Fibroblast of lung (primary cell): ENCODE results near the gene USP5. TPM values are rescaled to one million over a fixed set of nuclear protein-coding genes. Genes with fewer than 3 reads are reported as not detected.
"Not testable (repeated sequence)": the region's sequence is repeated elsewhere in the genome, so short reads cannot be mapped to it uniquely, and the experiment has no call there.

Source experiments
- DNase-seq, 2 donors: peaks; one replicate each; pipeline versions ENCODE4 v3.0.0 to v3.0.0-alpha.2; 2010; ENCODE audit warnings: low read depth in 2 of 2
- H2AFZ ChIP-seq: 2 replicates; pipeline ENCODE4 v1.5.1; 2012; ENCODE audit warnings: low read length, control low read depth, inconsistent platforms
- H3K27ac ChIP-seq: 2 replicates; pipeline ENCODE4 v1.5.1; 2011; ENCODE audit warnings: low read length, control low read depth; ENCODE audit not compliant: insufficient read depth
- H3K27me3 ChIP-seq: 2 replicates; pipeline ENCODE4 v1.5.1; 2011; ENCODE audit warnings: mild to moderate bottlenecking, low read length; ENCODE audit not compliant: control insufficient read depth, insufficient read depth
- H3K36me3 ChIP-seq: 2 replicates; pipeline ENCODE4 v1.5.1; 2011; ENCODE audit warnings: low read length; ENCODE audit not compliant: control insufficient read depth, insufficient read depth
- H3K4me1 ChIP-seq: 2 replicates; pipeline ENCODE4 v1.5.1; 2011; ENCODE audit warnings: low read length; ENCODE audit not compliant: control insufficient read depth, insufficient read depth; ENCODE audit errors: extremely low read depth
- H3K4me2 ChIP-seq: 2 replicates; pipeline ENCODE4 v1.5.1; 2011; ENCODE audit warnings: low read length, control low read depth; ENCODE audit not compliant: insufficient read depth; ENCODE audit errors: extremely low read depth
- H3K4me3 ChIP-seq, 4 experiments: fragments of 200-600 bp in 1 of 4; sonication (generic) in 1 of 4; replicated peaks in 1 of 4; 2 replicates each; pipeline ENCODE4 v1.5.1; 2011 to 2016; ENCODE audit warnings: low read length in 4 of 4, low read depth in 3 of 4, mild to moderate bottlenecking in 3 of 4, control low read depth in 2 of 4, inconsistent platforms in 1 of 4, mixed read lengths in 1 of 4; ENCODE audit not compliant: insufficient read depth in 1 of 4; ENCODE audit errors: control extremely low read depth in 1 of 4
- H3K79me2 ChIP-seq: 2 replicates; pipeline ENCODE4 v1.5.1; 2012; ENCODE audit warnings: mild to moderate bottlenecking, low read length, inconsistent platforms; ENCODE audit not compliant: control insufficient read depth, insufficient read depth
- H3K9ac ChIP-seq: 2 replicates; pipeline ENCODE4 v1.5.1; 2011; ENCODE audit warnings: mild to moderate bottlenecking, low read length, control low read depth; ENCODE audit not compliant: insufficient read depth
- H3K9me3 ChIP-seq: 2 replicates; pipeline ENCODE4 v1.5.1; 2012; ENCODE audit warnings: low read depth, low read length; ENCODE audit not compliant: control insufficient read depth, insufficient read depth
- H4K20me1 ChIP-seq: 2 replicates; pipeline ENCODE4 v1.5.1; 2011; ENCODE audit warnings: low read length; ENCODE audit not compliant: control insufficient read depth, insufficient read depth; ENCODE audit errors: extremely low read depth
- CTCF ChIP-seq, 2 donors: IDR thresholded peaks in 1 of 2; conservative IDR thresholded peaks in 1 of 2; 1 replicate in 1 of 2; 2 replicates in 1 of 2; pipeline ENCODE4 v1.5.1; 2011 to 2012; ENCODE audit warnings: low read length in 2 of 2, control low read depth in 1 of 2, inconsistent platforms in 1 of 2, low read depth in 1 of 2, mild to moderate bottlenecking in 1 of 2
- EZH2 ChIP-seq: IDR thresholded peaks from 2 replicates; pipeline ENCODE4 v1.5.1; 2012; ENCODE audit warnings: low read length, control low read depth, mild to moderate bottlenecking; ENCODE audit errors: missing control alignments
- polyA plus RNA-seq, 2 donors: library from polyadenylated mRNA; depleted of rRNA in 1 of 2; stranded (reverse) in 1 of 2; unstranded in 1 of 2; fragments of >200 nt; gene quantifications; 2 replicates each; pipeline ENCODE4 v1.2.1, GENCODE V29; 2011 to 2012; ENCODE audit warnings: missing spikeins in 1 of 2
- total RNA-seq: library from RNA; depleted of rRNA; stranded (reverse); fragments of >200 nt; gene quantifications from 2 replicates; pipeline ENCODE4 v1.2.1, GENCODE V29; 2014

USP5 gene
- total and polyA plus RNA-seq, 2 donors (not counting 1 experiment from before 2014, with no cell fraction given), result 42.2 to 69.9 TPM

GRCh38 chr12:6873094-6874014, 21.4 kb downstream of the USP5 start, which contains the start of gene SPSB2:
Gene SPSB2, minus strand, starts transcription at chr12:6873303. Its CDS starts 402 bp downstream, at chr12:6872901.
- Histone ChIP-seq H3K36me3 (peaks cover 18% of the 10 kb centered on the region), H3K27me3 (no peaks in the 10 kb centered on the region), H4K20me1 (peaks cover 4% of the 10 kb centered on the region), H2AFZ (peak within 1 kb of the TSS; percentile 80), H3K9ac (peak within 1 kb of the TSS; percentile 80), H3K4me2 (peak within 1 kb of the TSS; percentile 99), H3K79me2 (peaks cover 33% of the 10 kb centered on the region), H3K4me1 (peaks cover 28% of the 10 kb centered on the region), H3K27ac (peak within 1 kb of the TSS; percentile 79), H3K9me3 (no peaks in the 10 kb centered on the region), H3K4me3 (peak within 1 kb of the TSS; percentile 81 to 94 (median 92))
- TF ChIP-seq EZH2, result no peak
- TF ChIP-seq CTCF (conservative IDR thresholded peaks at IDR 0.05 in 1 of 2, IDR thresholded peaks at IDR 0.05 in 1 of 2; ENCODE audit: low read depth in 1 of 2, low read length in 2 of 2), result no peak
- peak; percentile 92 to 94 for DNase-seq

GRCh38 chr12:6874015-6874368, 22.0 kb downstream of the USP5 start:
- not testable (repeated sequence) for H4K20me1 ChIP-seq, H3K9me3 ChIP-seq, H3K27me3 ChIP-seq, DNase-seq
- Histone ChIP-seq H3K4me1 (peaks cover 26% of the 10 kb centered on the region), H3K4me3 (peak overlapping the region; percentile 72 to 94 (median 92)), H3K4me2 (peak overlapping the region; percentile 94), H2AFZ (peak overlapping the region; percentile 80), H3K36me3 (peaks cover 18% of the 10 kb centered on the region), H3K9ac (peak overlapping the region; percentile 80), H3K79me2 (peaks cover 26% of the 10 kb centered on the region), H3K27ac (peak overlapping the region; percentile 77)

GRCh38 chr12:6879824-6880223, 27.9 kb downstream of the USP5 start:
- H3K9me3 ChIP-seq, H3K4me2 ChIP-seq, DNase-seq, H3K27me3 ChIP-seq, H3K9ac ChIP-seq, H3K4me3 ChIP-seq, H3K4me1 ChIP-seq, H3K36me3 ChIP-seq, H4K20me1 ChIP-seq, H2AFZ ChIP-seq, H3K27ac ChIP-seq, H3K79me2 ChIP-seq: not testable (repeated sequence)

GRCh38 chr12:6883252-6883651, 31.3 kb downstream of the USP5 start:
- Histone ChIP-seq H3K27me3 (no peaks in the 10 kb centered on the region), H3K9me3 (no peaks in the 10 kb centered on the region), H3K79me2 (no peaks in the 10 kb centered on the region), H3K4me2 (no peak overlapping the region), H2AFZ (no peak overlapping the region), H3K27ac (no peak overlapping the region), H4K20me1 (no peaks in the 10 kb centered on the region), H3K4me3 (no peak overlapping the region), H3K9ac (no peak overlapping the region), H3K4me1 (no peaks in the 10 kb centered on the region), H3K36me3 (peaks cover 8% of the 10 kb centered on the region)
- TF ChIP-seq EZH2 (no peak), CTCF (conservative IDR thresholded peaks at IDR 0.05 in 1 of 2, IDR thresholded peaks at IDR 0.05 in 1 of 2; ENCODE audit: low read depth in 1 of 2, low read length in 2 of 2) (no peak)
- no peak for DNase-seq
